HCT116 (cell line): ENCODE data around the gene UCN3. TPM values are rescaled to one million over a fixed set of nuclear protein-coding genes. Genes with fewer than 3 reads are reported as not detected.

Source experiments
- ATAC-seq: fragments of 200-7000 bp; cut with Tn5 transposase; 2 replicates; pipeline ENCODE4 v1.9.1; 2020; ENCODE audit warnings: mild to moderate bottlenecking, moderate library complexity
- BruUV-seq: library from RNA; stranded (reverse); fragments of 400-500 nt; replicated peaks from 2 replicates; lab custom pipeline; 2021; lab: Mats Ljungman, UMichigan
- CTCF ChIA-PET: fragments of 300-600 bp; sonication (Branson Sonifier 250); formaldehyde crosslinking; loops from one replicate; lab custom pipeline; 2021; ENCODE audit warnings: antibody characterized with exemption; lab: Charles Lee
- POLR2A ChIA-PET: fragments of 300-600, 350-600 bp; sonication (Branson Sonifier 250); formaldehyde crosslinking; loops from one replicate; lab custom pipeline; 2021; ENCODE audit warnings: antibody characterized with exemption; lab: Charles Lee
- RAD21 ChIA-PET, 2 experiments: fragments of 300-600 bp; sonication (Branson Sonifier 250); formaldehyde crosslinking; loops; one replicate each; lab custom pipeline; 2023; ENCODE audit warnings: low total read pairs in 2 of 2; ENCODE audit not compliant: uncharacterized antibody in 2 of 2, unreplicated experiment in 2 of 2, low non-redundant PET in 1 of 2; lab: Charles Lee
- DNase-seq: peaks from one replicate; pipeline ENCODE4 v3.0.0-alpha.2; 2010; ENCODE audit warnings: low read depth, low spot score
- H2AFZ ChIP-seq: fragments of 200-600 bp; shearing (Covaris generic), sonication (generic); 2 replicates; pipeline ENCODE4 v1.6.1; 2017; ENCODE audit warnings: low read depth, mixed run types, mixed read lengths, antibody characterized with exemption, low read length; ENCODE audit not compliant: poor library complexity, severe bottlenecking
- H3K27ac ChIP-seq: 2 replicates; pipeline ENCODE4 v1.5.1; 2012; ENCODE audit warnings: low read depth, low read length
- H3K27me3 ChIP-seq: fragments of 200-600 bp; sonication (generic); 2 replicates; pipeline ENCODE4 v1.6.1; 2016; ENCODE audit warnings: mixed run types, low read length, mixed read lengths; ENCODE audit not compliant: insufficient read depth
- H3K36me3 ChIP-seq, 2 experiments: fragments of 200-500 bp in 1 of 2; fragments of 200-600 bp in 1 of 2; sonication (Bioruptor generic) in 1 of 2; sonication (generic) in 1 of 2; 2 replicates each; pipeline versions ENCODE4 v1.5.1 to v1.6.1; 2014 to 2016; ENCODE audit warnings: low read length in 2 of 2, inconsistent platforms in 1 of 2, mixed read lengths in 1 of 2, mixed run types in 1 of 2; ENCODE audit not compliant: insufficient read depth in 2 of 2, control insufficient read depth in 1 of 2
- H3K4me1 ChIP-seq, 2 experiments: fragments of 200-600 bp in 1 of 2; sonication (generic) in 1 of 2; 2 replicates each; pipeline versions ENCODE4 v1.5.1 to v1.6.1; 2012 to 2017; ENCODE audit warnings: low read length in 2 of 2, inconsistent platforms in 1 of 2, mild to moderate bottlenecking in 1 of 2, mixed read lengths in 1 of 2, mixed run types in 1 of 2, moderate library complexity in 1 of 2; ENCODE audit not compliant: insufficient read depth in 2 of 2, control insufficient read depth in 1 of 2
- H3K4me2 ChIP-seq: fragments of 200-600 bp; sonication (generic); 2 replicates; pipeline ENCODE4 v1.6.1; 2017; ENCODE audit warnings: mixed run types, low read length, mixed read lengths
- H3K4me3 ChIP-seq, 2 experiments: fragments of 200-600 bp in 1 of 2; sonication (generic) in 1 of 2; replicated peaks in 1 of 2; 2 replicates each; pipeline ENCODE4 v1.5.1; 2011 to 2016; ENCODE audit warnings: low read length in 2 of 2, control low read depth in 1 of 2, low read depth in 1 of 2, mild to moderate bottlenecking in 1 of 2, mixed read lengths in 1 of 2, mixed run types in 1 of 2
- H3K79me2 ChIP-seq: fragments of 200-600 bp; sonication (generic); 2 replicates; pipeline ENCODE4 v1.6.1; 2017; ENCODE audit warnings: mild to moderate bottlenecking, mixed run types, low read length, moderate library complexity, mixed read lengths; ENCODE audit not compliant: insufficient read depth
- H3K9ac ChIP-seq: fragments of 200-600 bp; sonication (generic); 2 replicates; pipeline ENCODE4 v1.6.1; 2016; ENCODE audit warnings: low read length, mixed read lengths
- H3K9me2 ChIP-seq: fragments of 200-600 bp; sonication (generic), shearing (Covaris generic); 2 replicates; pipeline ENCODE4 v1.6.1; 2017; ENCODE audit warnings: mixed run types, mild to moderate bottlenecking, moderate library complexity; ENCODE audit not compliant: insufficient read depth
- H3K9me3 ChIP-seq, 2 experiments: fragments of 200-500 bp in 1 of 2; fragments of 200-600 bp in 1 of 2; sonication (Bioruptor generic) in 1 of 2; sonication (generic) in 1 of 2; 2 replicates each; pipeline ENCODE4 v1.6.1; 2014 to 2017; ENCODE audit warnings: low read length in 2 of 2, mixed read lengths in 2 of 2, inconsistent platforms in 1 of 2, low read depth in 1 of 2, mild to moderate bottlenecking in 1 of 2, mixed run types in 1 of 2, moderate library complexity in 1 of 2; ENCODE audit not compliant: control insufficient read depth in 1 of 2, insufficient read depth in 1 of 2
- H4K20me1 ChIP-seq: fragments of 200-600 bp; sonication (generic), shearing (Covaris generic); 2 replicates; pipeline ENCODE4 v1.6.1; 2017; ENCODE audit warnings: mixed run types, mild to moderate bottlenecking, moderate library complexity; ENCODE audit not compliant: insufficient read depth
- CBX3 ChIP-seq: IDR thresholded peaks from 2 replicates; pipeline ENCODE4 v1.6.1; 2012; ENCODE audit warnings: low read depth
- CEBPB ChIP-seq: IDR thresholded peaks from 2 replicates; pipeline ENCODE4 v1.6.1; 2012; ENCODE audit warnings: low read depth
- EGR1 ChIP-seq: IDR thresholded peaks from 2 replicates; pipeline ENCODE4 v1.6.1; 2012; ENCODE audit warnings: low read depth
- ELF1 ChIP-seq: IDR thresholded peaks from 2 replicates; pipeline ENCODE4 v1.6.1; 2012; ENCODE audit warnings: low read depth, borderline replicate concordance
- EZH2 ChIP-seq: fragments of 200-600 bp; sonication (generic); IDR thresholded peaks from 2 replicates; pipeline ENCODE4 v1.6.1; 2017; ENCODE audit warnings: antibody characterized with exemption, mixed run types
- JUND ChIP-seq: IDR thresholded peaks from 2 replicates; pipeline ENCODE4 v1.6.1; 2012
- POLR2AphosphoS5 ChIP-seq: IDR thresholded peaks from 2 replicates; pipeline ENCODE4 v1.6.1; 2011; ENCODE audit warnings: mild to moderate bottlenecking, low read depth, low read length, moderate library complexity
- SIN3A ChIP-seq: IDR thresholded peaks from 2 replicates; pipeline ENCODE4 v1.6.1; 2012; ENCODE audit warnings: low read depth
- SRF ChIP-seq: IDR thresholded peaks from 2 replicates; pipeline ENCODE4 v1.6.1; 2012; ENCODE audit warnings: low read depth
- TCF7L2 ChIP-seq: IDR thresholded peaks from 2 replicates; pipeline ENCODE4 v1.7.0; 2011; ENCODE audit warnings: borderline replicate concordance, inconsistent platforms; ENCODE audit not compliant: insufficient read depth, insufficient read length; ENCODE audit errors: extremely low read depth
- YY1 ChIP-seq: IDR thresholded peaks from 2 replicates; pipeline ENCODE4 v1.6.1; 2011; ENCODE audit warnings: low read length, low read depth, moderate library complexity, mild to moderate bottlenecking; ENCODE audit not compliant: insufficient replicate concordance; ENCODE audit errors: extremely low read depth
- ZFX ChIP-seq: fragments of 450-650 bp; IDR thresholded peaks from 2 replicates; pipeline ENCODE4 v1.6.1; 2017
- ZNF274 ChIP-seq: fragments of 200-500 bp; sonication (Bioruptor generic); IDR thresholded peaks from 2 replicates; pipeline ENCODE4 v1.6.1; 2014; ENCODE audit warnings: mild to moderate bottlenecking, low read depth, low read length, inconsistent platforms
- intact Hi-C: fragments of 100-400 bp; cut with micrococcal nuclease; formaldehyde crosslinking; loops from 2 replicates; pipeline ENCODE4 v1.10.0; 2022
- total RNA-seq: library from RNA; stranded (reverse); gene quantifications from one replicate; pipeline ENCODE4 v1.2.1, GENCODE V29; 2021; ENCODE audit not compliant: unreplicated experiment
- TF ChIP-seq, protein P1 (sequence below): IDR thresholded peaks from 2 replicates; pipeline ENCODE4 v1.6.1; 2012; ENCODE audit warnings: low read depth
- TF ChIP-seq, protein P2 (sequence below): IDR thresholded peaks from 2 replicates; pipeline ENCODE4 v1.6.1; 2011; ENCODE audit warnings: mild to moderate bottlenecking, low read length, moderate library complexity; ENCODE audit not compliant: insufficient replicate concordance; ENCODE audit errors: extremely low read depth
- TF ChIP-seq, protein P3 (sequence below): IDR thresholded peaks from 2 replicates; pipeline ENCODE4 v1.6.1; 2012
- TF ChIP-seq, protein P4 (sequence below), 3 experiments: fragments of 200-600 bp in 1 of 3; sonication (generic) in 1 of 3; IDR thresholded peaks in 2 of 3; conservative IDR thresholded peaks in 1 of 3; 2 replicates each; pipeline ENCODE4 v1.5.1; 2012 to 2017; ENCODE audit warnings: low read depth in 2 of 3, low read length in 2 of 3, antibody characterized with exemption in 1 of 3, borderline replicate concordance in 1 of 3, control low read depth in 1 of 3, mild to moderate bottlenecking in 1 of 3, mixed read lengths in 1 of 3, mixed run types in 1 of 3, moderate library complexity in 1 of 3; ENCODE audit not compliant: insufficient read depth in 1 of 3

The UCN3 gene
- total RNA-seq, 1 experiment from 2014 or later, result not detected

DNA sequence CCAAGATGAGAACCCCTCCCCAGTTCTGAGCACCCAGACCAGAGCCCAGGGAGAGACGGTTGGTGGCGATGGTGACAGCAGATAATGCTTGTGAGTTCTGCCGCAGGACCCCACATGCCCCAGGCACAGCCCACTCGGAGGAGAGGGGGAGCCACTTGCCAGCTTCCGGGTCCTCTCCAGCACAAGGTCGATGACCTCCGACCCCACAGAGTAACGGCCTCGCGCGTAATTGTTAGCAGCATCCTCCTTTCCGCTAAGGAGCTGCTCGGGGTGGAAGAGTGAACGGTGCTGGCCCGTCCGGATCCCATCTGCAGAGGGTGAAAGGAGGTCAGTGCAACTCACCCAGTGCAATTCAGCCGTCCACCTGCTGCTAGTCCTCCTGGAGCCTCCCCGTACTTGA, 30.4 kb downstream of the UCN3 start (continued):
- TF ChIP-seq, protein P1, sequence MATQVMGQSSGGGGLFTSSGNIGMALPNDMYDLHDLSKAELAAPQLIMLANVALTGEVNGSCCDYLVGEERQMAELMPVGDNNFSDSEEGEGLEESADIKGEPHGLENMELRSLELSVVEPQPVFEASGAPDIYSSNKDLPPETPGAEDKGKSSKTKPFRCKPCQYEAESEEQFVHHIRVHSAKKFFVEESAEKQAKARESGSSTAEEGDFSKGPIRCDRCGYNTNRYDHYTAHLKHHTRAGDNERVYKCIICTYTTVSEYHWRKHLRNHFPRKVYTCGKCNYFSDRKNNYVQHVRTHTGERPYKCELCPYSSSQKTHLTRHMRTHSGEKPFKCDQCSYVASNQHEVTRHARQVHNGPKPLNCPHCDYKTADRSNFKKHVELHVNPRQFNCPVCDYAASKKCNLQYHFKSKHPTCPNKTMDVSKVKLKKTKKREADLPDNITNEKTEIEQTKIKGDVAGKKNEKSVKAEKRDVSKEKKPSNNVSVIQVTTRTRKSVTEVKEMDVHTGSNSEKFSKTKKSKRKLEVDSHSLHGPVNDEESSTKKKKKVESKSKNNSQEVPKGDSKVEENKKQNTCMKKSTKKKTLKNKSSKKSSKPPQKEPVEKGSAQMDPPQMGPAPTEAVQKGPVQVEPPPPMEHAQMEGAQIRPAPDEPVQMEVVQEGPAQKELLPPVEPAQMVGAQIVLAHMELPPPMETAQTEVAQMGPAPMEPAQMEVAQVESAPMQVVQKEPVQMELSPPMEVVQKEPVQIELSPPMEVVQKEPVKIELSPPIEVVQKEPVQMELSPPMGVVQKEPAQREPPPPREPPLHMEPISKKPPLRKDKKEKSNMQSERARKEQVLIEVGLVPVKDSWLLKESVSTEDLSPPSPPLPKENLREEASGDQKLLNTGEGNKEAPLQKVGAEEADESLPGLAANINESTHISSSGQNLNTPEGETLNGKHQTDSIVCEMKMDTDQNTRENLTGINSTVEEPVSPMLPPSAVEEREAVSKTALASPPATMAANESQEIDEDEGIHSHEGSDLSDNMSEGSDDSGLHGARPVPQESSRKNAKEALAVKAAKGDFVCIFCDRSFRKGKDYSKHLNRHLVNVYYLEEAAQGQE, result no peak
- no peak for TF ChIP-seq SIN3A
- TF ChIP-seq YY1, result no peak
- TF ChIP-seq JUND, result no peak

DNA sequence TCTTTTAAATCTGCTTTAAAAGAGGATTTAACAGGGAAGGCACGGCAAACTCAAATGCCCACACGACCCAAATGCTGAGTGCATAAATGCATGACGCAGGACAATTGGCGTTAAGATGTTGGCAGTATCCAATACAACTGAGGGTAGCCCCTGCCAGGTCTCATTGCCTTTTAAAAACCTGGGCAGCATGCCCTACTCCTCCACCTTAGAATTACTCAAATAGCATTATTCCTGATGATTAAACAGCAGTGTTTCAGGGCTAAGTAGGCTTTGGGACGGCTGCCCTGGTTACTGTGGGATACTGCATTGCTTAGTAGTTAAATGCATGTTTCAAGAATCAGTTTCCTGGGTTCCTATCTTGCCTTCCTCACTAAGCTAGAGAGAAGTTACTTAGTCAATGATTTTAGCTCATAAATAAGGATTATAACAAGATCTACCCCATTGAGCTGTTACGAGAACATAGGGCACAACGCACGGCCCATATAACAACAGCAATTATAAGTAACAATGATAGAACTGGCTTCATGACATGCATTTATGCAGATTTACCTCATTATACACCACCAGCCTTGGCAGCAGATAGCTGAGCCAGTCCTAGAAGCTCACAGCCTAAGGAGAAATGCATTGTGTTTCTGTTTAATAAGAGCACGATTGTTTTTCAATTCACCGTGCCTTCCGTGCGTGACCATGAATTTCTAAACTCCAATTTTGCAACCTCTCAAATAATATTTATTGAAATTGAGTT, 32.0 kb downstream of the UCN3 start:
- no peaks in the 10 kb centered on the region for H3K9me2 ChIP-seq
- DNase-seq (no peak), ATAC-seq (no peak)
- no peak overlapping the region for H3K9ac ChIP-seq
- no TSS peak for BruUV-seq
- no peak overlapping the region for H3K27ac ChIP-seq
- ChIA-PET RAD21 (no interaction called here), CTCF (no interaction called here), POLR2A (no interaction called here)
- no peaks in the 10 kb centered on the region for H3K27me3 ChIP-seq
- no peak overlapping the region for H2AFZ ChIP-seq
- no peaks in the 10 kb centered on the region for H4K20me1 ChIP-seq
- no peak overlapping the region for H3K4me2 ChIP-seq
- TF ChIP-seq CEBPB (no peak), TCF7L2 (no peak), SIN3A (no peak), POLR2AphosphoS5 (no peak), JUND (no peak), ZFX (no peak), CBX3 (no peak), ELF1 (no peak), EZH2 (no peak), EGR1 (no peak), ZNF274 (no peak), SRF (no peak), YY1 (no peak)
- TF ChIP-seq, protein P2, sequence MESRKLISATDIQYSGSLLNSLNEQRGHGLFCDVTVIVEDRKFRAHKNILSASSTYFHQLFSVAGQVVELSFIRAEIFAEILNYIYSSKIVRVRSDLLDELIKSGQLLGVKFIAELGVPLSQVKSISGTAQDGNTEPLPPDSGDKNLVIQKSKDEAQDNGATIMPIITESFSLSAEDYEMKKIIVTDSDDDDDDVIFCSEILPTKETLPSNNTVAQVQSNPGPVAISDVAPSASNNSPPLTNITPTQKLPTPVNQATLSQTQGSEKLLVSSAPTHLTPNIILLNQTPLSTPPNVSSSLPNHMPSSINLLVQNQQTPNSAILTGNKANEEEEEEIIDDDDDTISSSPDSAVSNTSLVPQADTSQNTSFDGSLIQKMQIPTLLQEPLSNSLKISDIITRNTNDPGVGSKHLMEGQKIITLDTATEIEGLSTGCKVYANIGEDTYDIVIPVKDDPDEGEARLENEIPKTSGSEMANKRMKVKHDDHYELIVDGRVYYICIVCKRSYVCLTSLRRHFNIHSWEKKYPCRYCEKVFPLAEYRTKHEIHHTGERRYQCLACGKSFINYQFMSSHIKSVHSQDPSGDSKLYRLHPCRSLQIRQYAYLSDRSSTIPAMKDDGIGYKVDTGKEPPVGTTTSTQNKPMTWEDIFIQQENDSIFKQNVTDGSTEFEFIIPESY, result no peak
- TF ChIP-seq, protein P3, sequence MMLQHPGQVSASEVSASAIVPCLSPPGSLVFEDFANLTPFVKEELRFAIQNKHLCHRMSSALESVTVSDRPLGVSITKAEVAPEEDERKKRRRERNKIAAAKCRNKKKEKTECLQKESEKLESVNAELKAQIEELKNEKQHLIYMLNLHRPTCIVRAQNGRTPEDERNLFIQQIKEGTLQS, result no peak
- TF ChIP-seq, protein P4, sequence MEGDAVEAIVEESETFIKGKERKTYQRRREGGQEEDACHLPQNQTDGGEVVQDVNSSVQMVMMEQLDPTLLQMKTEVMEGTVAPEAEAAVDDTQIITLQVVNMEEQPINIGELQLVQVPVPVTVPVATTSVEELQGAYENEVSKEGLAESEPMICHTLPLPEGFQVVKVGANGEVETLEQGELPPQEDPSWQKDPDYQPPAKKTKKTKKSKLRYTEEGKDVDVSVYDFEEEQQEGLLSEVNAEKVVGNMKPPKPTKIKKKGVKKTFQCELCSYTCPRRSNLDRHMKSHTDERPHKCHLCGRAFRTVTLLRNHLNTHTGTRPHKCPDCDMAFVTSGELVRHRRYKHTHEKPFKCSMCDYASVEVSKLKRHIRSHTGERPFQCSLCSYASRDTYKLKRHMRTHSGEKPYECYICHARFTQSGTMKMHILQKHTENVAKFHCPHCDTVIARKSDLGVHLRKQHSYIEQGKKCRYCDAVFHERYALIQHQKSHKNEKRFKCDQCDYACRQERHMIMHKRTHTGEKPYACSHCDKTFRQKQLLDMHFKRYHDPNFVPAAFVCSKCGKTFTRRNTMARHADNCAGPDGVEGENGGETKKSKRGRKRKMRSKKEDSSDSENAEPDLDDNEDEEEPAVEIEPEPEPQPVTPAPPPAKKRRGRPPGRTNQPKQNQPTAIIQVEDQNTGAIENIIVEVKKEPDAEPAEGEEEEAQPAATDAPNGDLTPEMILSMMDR (IDR thresholded peaks at IDR 0.05 in 2 of 3, conservative IDR thresholded peaks at IDR 0.05 in 1 of 3; ENCODE audit: borderline replicate concordance in 1 of 3, insufficient read depth in 1 of 3, low read depth in 2 of 3, low read length in 2 of 3), result no peak
- no peaks in the 10 kb centered on the region for H3K79me2 ChIP-seq
- intact Hi-C loops, result no loop called here
- H3K9me3 ChIP-seq, result peaks cover 0 to 2% of the 10 kb centered on the region in 2 experiments; a peak in 1 of 4 replicates
- H3K36me3 ChIP-seq, result no peaks in the 10 kb centered on the region
- H3K4me3 ChIP-seq, result no peak overlapping the region
- no peaks in the 10 kb centered on the region for H3K4me1 ChIP-seq
